Measurements from ENCODE around the gene SRPK3. TPM values are rescaled to one million over a fixed set of nuclear protein-coding genes. Genes with fewer than 3 reads are reported as not detected.

SRPK3 gene
- total and polyA plus RNA-seq, 2 donors (not counting 3 experiments of a cell fraction or from before 2014, with no cell fraction given), result 0.25 to 0.40 TPM

- CTCF ChIA-PET, result no interaction called here
- no peaks in the 10 kb centered on the region for H3K9me3 ChIP-seq (replicated peaks; ENCODE audit: control insufficient read depth, insufficient read depth, low read length)
- no peak overlapping the region for H3K4me3 ChIP-seq (replicated peaks in 1 of 3; ENCODE audit: insufficient read depth in 1 of 3, low read depth in 1 of 3, low read length in 3 of 3)
- peaks cover 19% of the 10 kb centered on the region for H3K79me2 ChIP-seq (ENCODE audit: control insufficient read depth, insufficient read depth, low read length)
- peaks cover 9% of the 10 kb centered on the region for H3K4me1 ChIP-seq (ENCODE audit: control insufficient read depth, extremely low read depth, insufficient read depth, low read length)
- FAIRE-seq (no peak), DNase-seq (ENCODE audit: low read depth, low spot score) (no peak)
- H4K20me1 ChIP-seq (replicated peaks; ENCODE audit: control insufficient read depth, extremely low read depth, insufficient read depth, low read length), result no peaks in the 10 kb centered on the region
- H2AFZ ChIP-seq (ENCODE audit: low read depth, low read length), result no peak overlapping the region
- H3K27ac ChIP-seq (ENCODE audit: insufficient read depth, low read depth, low read length), result no peak overlapping the region
- TF ChIP-seq, protein P1, sequence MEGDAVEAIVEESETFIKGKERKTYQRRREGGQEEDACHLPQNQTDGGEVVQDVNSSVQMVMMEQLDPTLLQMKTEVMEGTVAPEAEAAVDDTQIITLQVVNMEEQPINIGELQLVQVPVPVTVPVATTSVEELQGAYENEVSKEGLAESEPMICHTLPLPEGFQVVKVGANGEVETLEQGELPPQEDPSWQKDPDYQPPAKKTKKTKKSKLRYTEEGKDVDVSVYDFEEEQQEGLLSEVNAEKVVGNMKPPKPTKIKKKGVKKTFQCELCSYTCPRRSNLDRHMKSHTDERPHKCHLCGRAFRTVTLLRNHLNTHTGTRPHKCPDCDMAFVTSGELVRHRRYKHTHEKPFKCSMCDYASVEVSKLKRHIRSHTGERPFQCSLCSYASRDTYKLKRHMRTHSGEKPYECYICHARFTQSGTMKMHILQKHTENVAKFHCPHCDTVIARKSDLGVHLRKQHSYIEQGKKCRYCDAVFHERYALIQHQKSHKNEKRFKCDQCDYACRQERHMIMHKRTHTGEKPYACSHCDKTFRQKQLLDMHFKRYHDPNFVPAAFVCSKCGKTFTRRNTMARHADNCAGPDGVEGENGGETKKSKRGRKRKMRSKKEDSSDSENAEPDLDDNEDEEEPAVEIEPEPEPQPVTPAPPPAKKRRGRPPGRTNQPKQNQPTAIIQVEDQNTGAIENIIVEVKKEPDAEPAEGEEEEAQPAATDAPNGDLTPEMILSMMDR (IDR thresholded peaks at IDR 0.05; ENCODE audit: extremely low read depth in 1 of 2, insufficient read depth in 1 of 2, low read depth in 1 of 2, low read length in 2 of 2), result no peak
- TF ChIP-seq POLR2AphosphoS5 (IDR thresholded peaks at IDR 0.05; ENCODE audit: insufficient read depth, low read depth, low read length) (peak; percentile 21), FOS (IDR thresholded peaks at IDR 0.05; ENCODE audit: borderline replicate concordance, insufficient read depth, low read length) (no peak), POLR2A (IDR thresholded peaks at IDR 0.05; ENCODE audit: low read depth, low read length) (peak; percentile 29), GATA2 (IDR thresholded peaks at IDR 0.05; ENCODE audit: insufficient read depth, insufficient read length, low read depth, low read length) (no peak)
- TF ChIP-seq, protein P2, sequence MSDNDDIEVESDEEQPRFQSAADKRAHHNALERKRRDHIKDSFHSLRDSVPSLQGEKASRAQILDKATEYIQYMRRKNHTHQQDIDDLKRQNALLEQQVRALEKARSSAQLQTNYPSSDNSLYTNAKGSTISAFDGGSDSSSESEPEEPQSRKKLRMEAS (IDR thresholded peaks at IDR 0.05; ENCODE audit: insufficient read depth, insufficient read length), result no peak
- no peak overlapping the region for H3K9ac ChIP-seq (replicated peaks; ENCODE audit: extremely low read depth, insufficient read depth, low read length)
- dilution Hi-C loops (cut with MboI; ENCODE audit: extremely low pct_ligation_motif_present, low sequenced_read_pairs), result no loop called here
- no TSS peak for BruUV-seq (replicated peaks)
- POLR2A ChIA-PET, result no interaction called here
- intact Hi-C loops (cut with micrococcal nuclease), result no loop called here
- H3K4me2 ChIP-seq (ENCODE audit: insufficient read depth, low read length), result no peak overlapping the region
- H3K9me1 ChIP-seq (replicated peaks; ENCODE audit: control insufficient read depth, extremely low read depth, insufficient read depth, low read length), result no peaks in the 10 kb centered on the region
- H3K27me3 ChIP-seq (ENCODE audit: control insufficient read depth in 2 of 2, insufficient read depth in 2 of 2, low read length in 2 of 2), result no peaks in the 10 kb centered on the region
- H3K36me3 ChIP-seq (ENCODE audit: control insufficient read depth in 2 of 2, extremely low read depth in 1 of 2, insufficient read depth in 2 of 2, low read length in 2 of 2), result peaks cover 0 to 16% of the 10 kb centered on the region in 2 experiments
Observed at GRCh38 chrX:153800177-153800722, 19.4 kb downstream of the SRPK3 start.

All from endothelial cell of umbilical vein (primary cell).